Adrenal gland (tissue), 5 donors: ENCODE results near the gene GABRR2.

Source experiments
- POLR2A ChIP-seq, 2 donors: fragments of 450-650 bp; IDR thresholded peaks; one replicate each; pipeline ENCODE4 v1.6.1; 2017; ENCODE audit warnings: antibody characterized with exemption in 2 of 2, mild to moderate bottlenecking in 2 of 2, moderate library complexity in 1 of 2
- TF ChIP-seq, protein P1 (sequence below), 6 experiments: fragments of 450-650 bp in 4 of 6; fragments of 200-600 bp in 2 of 6; sonication (generic) in 1 of 6; IDR thresholded peaks; 1 replicate in 5 of 6; 2 replicates in 1 of 6; pipeline versions ENCODE4 v1.5.1 to v1.8.0; 2016 to 2021; ENCODE audit warnings: antibody characterized with exemption in 6 of 6, mild to moderate bottlenecking in 2 of 6, moderate library complexity in 1 of 6
- donor health status: DM: no; HTN: no; CAD: no.

DNA sequence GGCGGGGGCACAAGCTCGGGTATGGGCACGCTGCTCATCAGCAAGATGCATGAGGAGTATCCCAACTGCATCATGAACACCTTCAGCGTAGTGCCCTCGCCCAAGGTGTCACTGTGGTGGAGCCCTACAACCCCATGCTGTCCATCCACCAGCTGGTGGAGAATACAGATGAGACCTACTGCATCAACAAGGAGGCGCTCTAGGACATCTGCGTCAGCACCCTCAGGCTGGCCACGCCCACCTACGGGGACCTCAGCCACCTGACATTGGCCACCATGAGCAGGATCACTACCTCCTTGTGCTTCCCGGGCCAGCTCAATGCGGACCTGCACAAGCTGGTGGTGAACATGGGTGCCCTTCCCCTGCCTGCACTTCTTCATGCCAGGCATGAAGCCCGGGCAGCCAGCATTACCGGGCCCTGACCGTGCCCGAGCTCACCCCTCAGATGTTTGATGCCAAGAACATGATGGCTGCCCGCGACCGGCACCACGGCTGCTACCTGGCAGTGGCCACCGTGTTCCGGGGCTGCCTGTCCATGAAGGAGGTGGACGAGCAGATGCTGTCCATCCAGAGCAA is 12.8 kb downstream of the GABRR2 start:
- TF ChIP-seq, protein P1, sequence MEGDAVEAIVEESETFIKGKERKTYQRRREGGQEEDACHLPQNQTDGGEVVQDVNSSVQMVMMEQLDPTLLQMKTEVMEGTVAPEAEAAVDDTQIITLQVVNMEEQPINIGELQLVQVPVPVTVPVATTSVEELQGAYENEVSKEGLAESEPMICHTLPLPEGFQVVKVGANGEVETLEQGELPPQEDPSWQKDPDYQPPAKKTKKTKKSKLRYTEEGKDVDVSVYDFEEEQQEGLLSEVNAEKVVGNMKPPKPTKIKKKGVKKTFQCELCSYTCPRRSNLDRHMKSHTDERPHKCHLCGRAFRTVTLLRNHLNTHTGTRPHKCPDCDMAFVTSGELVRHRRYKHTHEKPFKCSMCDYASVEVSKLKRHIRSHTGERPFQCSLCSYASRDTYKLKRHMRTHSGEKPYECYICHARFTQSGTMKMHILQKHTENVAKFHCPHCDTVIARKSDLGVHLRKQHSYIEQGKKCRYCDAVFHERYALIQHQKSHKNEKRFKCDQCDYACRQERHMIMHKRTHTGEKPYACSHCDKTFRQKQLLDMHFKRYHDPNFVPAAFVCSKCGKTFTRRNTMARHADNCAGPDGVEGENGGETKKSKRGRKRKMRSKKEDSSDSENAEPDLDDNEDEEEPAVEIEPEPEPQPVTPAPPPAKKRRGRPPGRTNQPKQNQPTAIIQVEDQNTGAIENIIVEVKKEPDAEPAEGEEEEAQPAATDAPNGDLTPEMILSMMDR (IDR thresholded peaks at IDR 0.05): no peak
- TF ChIP-seq POLR2A (IDR thresholded peaks at IDR 0.05): no peak
